ENCODE data around the gene RER1. TPM values are rescaled to one million over a fixed set of nuclear protein-coding genes. Genes with fewer than 3 reads are reported as not detected.

Gene RER1
- total RNA-seq, 2 donors from 2014 or later: 114 TPM

GRCh38 chr1:2395245-2395644 is 3.6 kb downstream of the RER1 start:
- Histone ChIP-seq H3K36me3 (ENCODE audit: control insufficient read depth, insufficient read depth, low read length) (peaks cover 64% of the 10 kb centered on the region), H3K9ac (ENCODE audit: extremely low read depth, low read length, poor library complexity, severe bottlenecking) (no peak overlapping the region), H3K27ac (ENCODE audit: low read depth, low read length) (no peak overlapping the region), H3K9me3 (ENCODE audit: control insufficient read depth, low read length) (no peaks in the 10 kb centered on the region), H3K27me3 (ENCODE audit: control insufficient read depth, insufficient read depth, low read length, poor library complexity, severe bottlenecking) (no peaks in the 10 kb centered on the region), H3K4me3 (ENCODE audit: low read length) (no peak overlapping the region), H3K4me1 (ENCODE audit: control insufficient read depth, insufficient read depth, low read length) (peaks cover 6% of the 10 kb centered on the region)
- DNase-seq: no peak
- H3K36me3 Mint-ChIP-seq (ENCODE audit: low read depth): peaks cover 49% of the 10 kb centered on the region
- H3K27ac Mint-ChIP-seq: no peak overlapping the region
- 92 to 97% methylated on average over 9 to 10 of the region's 10 CpGs for WGBS, 2 experiments (ENCODE audit: insufficient coverage in 1 of 2, insufficient read length in 1 of 2)
- no peaks in the 10 kb centered on the region for H3K27me3 Mint-ChIP-seq (ENCODE audit: insufficient read depth)
- no peak for TF ChIP-seq CTCF (conservative IDR thresholded peaks at IDR 0.05)
- no peak overlapping the region for H3K4me3 Mint-ChIP-seq
- no peaks in the 10 kb centered on the region for H3K9me3 Mint-ChIP-seq
- peaks cover 9% of the 10 kb centered on the region for H3K4me1 Mint-ChIP-seq

GRCh38 chr1:2396059-2396458 is 4.4 kb downstream of the RER1 start:
- Mint-ChIP-seq H3K4me3 (no peak overlapping the region), H3K27me3 (ENCODE audit: insufficient read depth) (no peaks in the 10 kb centered on the region), H3K27ac (no peak overlapping the region), H3K36me3 (ENCODE audit: low read depth) (peaks cover 55% of the 10 kb centered on the region), H3K9me3 (no peaks in the 10 kb centered on the region), H3K4me1 (peaks cover 9% of the 10 kb centered on the region)
- no peak for DNase-seq
- Histone ChIP-seq H3K4me3 (ENCODE audit: low read length) (no peak overlapping the region), H3K4me1 (ENCODE audit: control insufficient read depth, insufficient read depth, low read length) (peaks cover 6% of the 10 kb centered on the region), H3K27ac (ENCODE audit: low read depth, low read length) (no peak overlapping the region), H3K27me3 (ENCODE audit: control insufficient read depth, insufficient read depth, low read length, poor library complexity, severe bottlenecking) (no peaks in the 10 kb centered on the region), H3K9ac (ENCODE audit: extremely low read depth, low read length, poor library complexity, severe bottlenecking) (no peak overlapping the region), H3K9me3 (ENCODE audit: control insufficient read depth, low read length) (no peaks in the 10 kb centered on the region), H3K36me3 (ENCODE audit: control insufficient read depth, insufficient read depth, low read length) (peaks cover 71% of the 10 kb centered on the region)
- WGBS, 2 experiments (ENCODE audit: insufficient coverage in 1 of 2, insufficient read length in 1 of 2): 88 to 92% methylated on average over 11 to 16 of the region's 17 CpGs
- no peak for TF ChIP-seq CTCF (conservative IDR thresholded peaks at IDR 0.05)

- peaks cover 71% of the 10 kb centered on the region for H3K36me3 ChIP-seq (ENCODE audit: control insufficient read depth, insufficient read depth, low read length)
- H3K4me3 Mint-ChIP-seq: no peak overlapping the region
- H3K4me1 Mint-ChIP-seq: peaks cover 9% of the 10 kb centered on the region
- no peaks in the 10 kb centered on the region for H3K27me3 ChIP-seq (ENCODE audit: control insufficient read depth, insufficient read depth, low read length, poor library complexity, severe bottlenecking)
- no peaks in the 10 kb centered on the region for H3K27me3 Mint-ChIP-seq (ENCODE audit: insufficient read depth)
- no peak for TF ChIP-seq CTCF (conservative IDR thresholded peaks at IDR 0.05)
- H3K27ac Mint-ChIP-seq: no peak overlapping the region
- WGBS, 2 experiments (ENCODE audit: insufficient coverage in 1 of 2, insufficient read length in 1 of 2): 98 to 100% methylated on average over 2 to 5 of the region's 5 CpGs
- H3K4me3 ChIP-seq (ENCODE audit: low read length): no peak overlapping the region
- H3K36me3 Mint-ChIP-seq (ENCODE audit: low read depth): peaks cover 57% of the 10 kb centered on the region
- no peaks in the 10 kb centered on the region for H3K9me3 ChIP-seq (ENCODE audit: control insufficient read depth, low read length)
- no peaks in the 10 kb centered on the region for H3K9me3 Mint-ChIP-seq
- H3K4me1 ChIP-seq (ENCODE audit: control insufficient read depth, insufficient read depth, low read length): peaks cover 6% of the 10 kb centered on the region
- no peak overlapping the region for H3K27ac ChIP-seq (ENCODE audit: low read depth, low read length)
- H3K9ac ChIP-seq (ENCODE audit: extremely low read depth, low read length, poor library complexity, severe bottlenecking): no peak overlapping the region
- no peak for DNase-seq
Observed at GRCh38 chr1:2396476-2396875, 4.8 kb downstream of the RER1 start.
